ENCODE measurements around the gene MVB12B.
"Not testable (repeated sequence)": the region's sequence is repeated elsewhere in the genome, so short reads cannot be mapped to it uniquely, and the experiment has no call there.

The MVB12B gene

DNA sequence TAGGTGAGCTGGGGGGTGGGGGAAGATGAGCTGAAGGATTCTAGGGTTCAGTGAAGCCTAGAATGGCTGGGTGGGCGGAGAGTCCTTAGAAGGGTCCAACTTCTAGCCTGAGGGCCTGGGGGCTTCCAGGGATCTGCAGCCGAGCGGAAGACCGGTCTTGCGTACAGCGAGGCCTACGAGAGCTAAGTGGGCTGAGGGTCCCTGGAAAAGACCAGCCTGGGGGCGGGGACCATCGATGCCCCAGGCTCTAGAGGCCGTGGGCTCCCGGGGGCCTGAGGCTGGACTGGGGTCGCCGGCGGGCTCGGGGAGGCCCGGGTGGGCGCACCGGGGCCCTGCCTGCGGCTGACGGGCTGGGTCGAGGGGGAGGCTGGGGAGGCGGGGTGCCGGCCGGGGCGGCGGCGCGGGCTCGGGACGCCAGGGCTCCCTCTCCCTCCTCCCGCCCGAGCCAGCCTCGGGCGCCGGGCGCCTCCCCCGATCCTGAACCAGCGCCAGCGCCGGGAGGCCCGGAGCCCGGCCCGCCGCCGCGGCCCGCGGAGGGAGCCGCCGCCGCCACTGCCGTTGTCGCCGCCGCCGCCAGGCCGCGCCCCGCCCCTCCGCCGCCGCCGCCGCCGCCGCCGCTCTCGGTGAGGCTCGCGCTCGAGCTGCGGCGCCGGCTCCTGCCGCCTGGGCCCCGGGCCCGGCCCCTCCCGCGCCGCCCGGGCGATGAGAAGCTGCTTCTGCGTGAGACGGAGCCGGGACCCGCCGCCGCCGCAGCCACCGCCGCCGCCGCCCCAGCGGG is at the start of gene MVB12B:
Gene MVB12B (plus strand): TSS at position 602 of the 778 bp plus-strand sequence. CDS start 101 bp downstream, at position 703.
- no peak for DNase-seq

- no peak for DNase-seq
Measured at GRCh38 chr9:126283799-126284465, 42.7 kb upstream of the MVB12B start.

GRCh38 chr9:126285652-126286051 is 41.0 kb upstream of the MVB12B start:
- not testable (repeated sequence) for DNase-seq

DNA sequence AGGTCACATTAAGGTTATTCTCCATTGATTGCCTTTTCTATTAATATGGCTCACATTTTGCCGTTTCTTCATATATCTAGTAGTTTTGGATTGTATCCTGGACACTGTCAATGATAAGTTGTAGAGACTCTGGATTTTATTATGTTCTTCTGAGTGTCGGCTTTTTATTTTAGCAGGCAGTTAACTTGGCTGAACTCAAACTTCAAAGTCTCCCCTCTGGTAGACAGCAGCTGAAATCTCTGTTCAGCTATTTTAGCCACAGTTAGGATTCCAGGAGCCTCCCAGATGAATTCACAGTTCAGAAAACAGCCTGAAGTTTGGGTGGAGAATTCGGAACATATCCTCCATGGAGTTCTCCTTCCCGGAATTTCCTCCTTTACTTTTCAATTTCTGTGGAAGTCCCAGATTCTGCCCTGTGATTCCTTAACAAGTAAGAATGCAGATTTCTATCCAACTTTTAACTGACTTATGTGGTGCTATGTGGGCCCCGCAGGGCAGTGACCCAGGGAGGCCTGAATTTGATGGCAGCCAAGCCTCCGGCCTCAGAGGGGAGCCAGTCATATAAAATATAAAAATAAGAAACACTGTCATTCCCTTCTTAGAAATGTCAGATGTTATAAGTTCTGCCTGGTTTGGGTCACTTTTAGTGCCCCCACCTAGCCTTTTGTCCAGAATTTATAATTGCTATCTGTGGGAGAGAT is 39.3 kb upstream of the MVB12B start:
- DNase-seq = no peak

- no peak for DNase-seq
Measured at GRCh38 chr9:126290871-126291270, 35.8 kb upstream of the MVB12B start.

DNA sequence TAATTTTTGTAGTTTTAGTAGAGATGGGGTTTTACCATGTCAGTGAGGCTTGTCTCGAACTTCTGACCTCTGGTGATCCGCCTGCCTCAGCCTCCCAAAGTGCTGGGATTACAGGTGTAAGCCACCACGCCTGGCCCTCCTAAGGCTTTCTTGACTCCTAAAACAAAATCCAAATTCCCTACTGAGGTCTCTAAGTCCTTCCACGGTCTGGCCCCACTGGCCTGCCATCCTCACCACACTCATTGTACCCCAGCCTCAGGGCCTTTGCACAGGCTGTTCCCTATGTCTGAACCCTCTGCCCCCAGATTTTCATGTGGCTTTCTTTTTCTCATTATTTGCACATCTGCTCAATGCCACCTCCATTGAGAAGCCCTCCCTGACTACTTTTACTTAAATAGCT is 34.7 kb upstream of the MVB12B start:
- DNase-seq = no peak

DNA sequence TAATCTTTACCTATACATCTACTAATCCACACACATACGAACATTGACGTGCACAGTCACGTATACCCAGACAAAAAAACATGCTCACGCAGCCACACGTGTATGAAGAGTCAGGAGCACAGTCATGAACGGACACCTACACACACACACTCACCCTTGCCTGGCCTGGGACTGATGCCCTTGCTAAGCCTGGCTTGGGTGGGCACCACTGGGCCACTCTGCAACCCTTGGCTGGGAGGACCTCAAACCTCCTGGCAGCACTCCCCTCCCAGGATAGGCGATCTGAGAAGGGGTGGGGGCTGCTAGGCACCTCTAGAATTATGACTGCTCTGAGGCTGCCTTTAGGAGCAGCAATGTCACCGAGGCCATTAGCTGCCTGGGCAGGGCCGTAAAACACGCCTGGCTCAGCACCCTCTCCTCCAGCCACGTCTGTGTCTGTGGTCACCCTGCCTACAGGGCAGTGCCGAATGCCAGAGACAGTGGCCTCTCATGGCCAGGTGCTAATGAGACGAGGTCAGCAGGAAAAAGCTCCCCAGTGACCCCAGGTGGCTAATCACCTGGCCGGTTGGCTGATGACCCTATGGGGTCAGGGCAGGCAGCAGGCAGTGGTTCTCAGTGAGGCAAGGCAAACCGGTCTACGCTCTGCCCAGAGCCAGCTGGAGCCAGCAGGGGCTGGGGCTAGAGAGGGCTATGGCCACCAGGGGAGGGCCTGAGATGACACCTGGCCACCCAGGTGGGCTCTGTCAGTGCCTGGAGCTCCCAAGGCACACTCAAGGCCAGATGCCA is 33.7 kb upstream of the MVB12B start:
- no peak for DNase-seq

DNA sequence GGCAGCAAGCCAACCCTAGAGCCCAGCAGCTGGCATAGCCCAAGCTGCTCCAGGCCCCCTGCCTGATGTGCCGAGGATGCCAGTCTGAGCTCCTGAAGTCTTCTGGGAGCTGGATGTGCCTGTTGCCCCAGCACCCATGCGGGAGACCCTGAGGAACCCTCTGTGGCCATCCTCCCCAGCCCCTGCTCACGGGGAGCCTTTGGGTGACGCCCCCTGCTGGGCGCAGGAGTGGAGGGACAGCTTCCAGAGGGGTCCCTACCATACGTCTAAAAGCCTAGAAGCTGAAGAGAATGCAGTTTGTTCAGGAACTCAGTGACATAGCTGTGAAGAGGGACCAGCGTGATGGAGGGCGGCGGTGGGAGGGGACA is 33.1 kb upstream of the MVB12B start:
- DNase-seq = no peak

GRCh38 chr9:126294331-126295081 is 32.1 kb upstream of the MVB12B start:
- DNase-seq = no peak

DNA sequence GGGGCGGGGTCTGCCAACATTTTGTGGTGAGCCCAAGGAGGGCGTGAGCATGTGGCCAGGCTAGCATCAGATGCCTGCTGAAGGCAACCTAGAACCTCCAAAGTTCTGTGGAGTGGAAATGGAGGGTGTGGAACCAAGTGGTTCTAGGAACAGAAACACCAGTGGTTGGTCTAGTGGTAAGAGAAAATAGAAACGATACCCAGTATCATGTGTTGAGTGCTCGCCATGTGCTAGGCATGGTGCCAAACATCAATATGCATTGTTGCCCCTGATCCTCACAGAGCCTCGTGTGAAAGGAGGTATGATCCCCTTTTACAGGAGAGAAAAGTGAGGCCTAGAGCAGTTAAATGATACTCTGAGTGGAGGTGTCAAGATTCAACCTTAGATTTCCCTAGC is 31.5 kb upstream of the MVB12B start:
- no peak for DNase-seq

DNA sequence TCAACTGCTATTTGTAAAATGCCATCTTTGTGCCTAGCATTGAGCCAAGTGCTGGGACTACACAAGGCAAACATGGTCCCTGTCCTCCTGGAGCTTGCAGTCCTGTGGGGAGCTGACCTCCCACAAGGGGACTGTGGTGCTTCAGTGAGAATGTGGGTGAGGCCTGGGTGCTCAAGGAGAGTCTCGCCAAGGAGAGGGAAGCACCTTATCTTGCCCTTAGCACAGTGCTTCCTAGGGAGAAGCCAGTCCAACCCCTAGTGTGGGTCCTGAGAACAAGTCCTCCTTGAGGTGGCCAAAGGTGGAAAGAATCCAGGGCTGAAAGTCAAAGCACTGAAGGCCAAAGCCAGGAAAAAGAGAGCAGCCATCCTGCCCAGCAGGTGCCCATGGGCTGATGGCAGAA is 31.1 kb upstream of the MVB12B start:
- DNase-seq = no peak

DNA sequence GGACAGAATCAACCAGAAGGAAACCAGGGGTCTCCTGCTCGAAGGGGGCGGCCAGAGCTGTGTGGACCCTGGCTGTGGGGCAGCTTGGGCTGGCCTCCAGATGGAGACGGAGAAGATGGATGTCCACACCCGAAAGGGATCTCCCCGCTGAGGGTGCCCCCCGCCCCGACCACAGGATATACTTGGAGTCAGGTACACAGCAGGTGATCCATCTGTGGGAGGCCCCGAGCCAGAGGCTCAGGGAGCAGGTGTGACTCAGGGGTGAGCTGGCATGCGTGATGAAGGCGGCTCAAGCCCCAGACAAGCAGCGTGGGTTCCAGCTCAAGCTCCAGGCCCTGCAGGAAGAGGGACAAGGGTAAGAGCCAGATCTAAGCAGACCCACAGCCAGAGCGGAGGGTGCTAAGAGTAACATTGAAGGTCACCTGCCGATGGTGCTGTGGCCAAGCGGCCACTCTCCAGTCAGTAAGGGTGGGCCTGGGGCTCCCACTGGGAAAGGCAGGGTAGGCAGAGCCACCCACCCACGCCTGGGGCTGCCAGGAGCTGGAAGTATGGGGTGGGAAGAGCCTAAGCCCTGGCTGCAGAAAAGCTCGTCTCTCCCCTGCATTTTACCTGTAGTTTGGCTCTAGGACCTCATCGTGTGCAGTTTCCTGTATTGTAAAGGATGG is 30.6 kb upstream of the MVB12B start:
- no peak for DNase-seq

GRCh38 chr9:126296687-126297086 is 29.9 kb upstream of the MVB12B start:
- no peak for DNase-seq

- no peak for DNase-seq
Measured at GRCh38 chr9:126297661-126298060, 29.0 kb upstream of the MVB12B start.

GRCh38 chr9:126298063-126298801 is 28.4 kb upstream of the MVB12B start:
- DNase-seq = no peak

- DNase-seq = no peak
Measured at GRCh38 chr9:126299706-126300276, 26.8 kb upstream of the MVB12B start.

DNA sequence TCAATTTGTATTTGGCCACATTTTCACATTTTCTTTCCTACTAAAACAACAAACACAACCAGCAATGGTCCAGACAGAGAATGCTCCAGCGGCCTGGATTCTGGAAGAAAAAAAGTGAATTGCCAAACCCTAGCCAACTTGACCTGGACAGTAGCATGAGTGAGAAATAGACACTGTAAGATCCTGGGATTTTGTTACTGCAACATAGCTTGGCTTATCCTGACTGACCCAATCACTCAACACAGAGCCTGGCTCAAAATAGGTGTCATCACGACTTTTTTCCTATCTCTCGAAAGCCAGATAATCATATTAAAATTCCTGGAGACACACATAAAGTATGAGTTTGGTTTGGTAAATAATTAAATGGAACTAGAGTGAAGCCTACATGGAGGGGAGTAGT is 25.4 kb upstream of the MVB12B start:
- DNase-seq = no peak

DNA sequence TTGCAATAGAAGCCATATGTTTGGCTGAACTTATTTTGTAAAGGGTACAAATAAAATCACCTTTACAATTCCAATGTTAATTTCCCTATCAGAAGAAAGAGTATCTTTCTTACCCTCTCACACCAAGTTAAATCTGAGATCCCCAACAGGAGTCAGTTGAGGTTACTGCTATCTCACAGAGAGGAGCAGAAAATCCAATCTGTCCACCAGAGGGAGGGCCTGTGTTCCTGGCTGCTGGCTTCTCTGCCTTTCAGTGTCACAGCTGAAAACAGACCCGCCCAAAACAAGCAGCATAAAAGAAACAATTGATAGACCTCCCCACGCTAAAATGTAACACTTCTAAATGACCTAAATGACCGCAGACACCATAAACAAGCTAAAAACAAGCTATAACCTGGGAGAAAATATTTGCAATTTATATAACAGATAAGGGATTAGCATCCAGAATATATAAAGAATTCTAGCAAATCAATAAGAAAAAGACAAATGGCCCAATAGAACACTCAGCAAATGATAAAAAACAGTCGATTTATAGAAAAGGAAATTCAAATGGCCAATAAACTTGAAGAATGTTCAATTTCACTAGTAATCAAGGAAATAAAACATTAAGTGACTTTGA is 24.5 kb upstream of the MVB12B start:
- DNase-seq = peak; percentile 63

DNA sequence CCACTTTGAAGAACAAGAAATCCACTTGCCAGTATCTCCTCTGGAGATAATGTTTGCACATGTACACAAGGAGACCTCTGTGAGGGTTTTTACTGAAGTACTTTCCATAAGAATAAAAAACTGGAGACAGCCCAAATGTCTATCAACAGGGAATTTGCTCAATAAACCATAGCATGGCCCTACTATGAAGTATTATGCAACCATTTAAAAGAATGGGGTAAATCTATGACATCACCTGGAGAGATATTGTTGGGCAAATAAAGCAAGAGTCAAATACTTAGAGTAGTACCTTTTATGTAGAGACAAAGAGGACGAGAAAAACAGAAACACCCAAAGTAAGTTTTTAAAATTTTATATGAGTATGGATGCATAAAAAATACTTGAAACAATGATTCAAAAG is 23.9 kb upstream of the MVB12B start:
- no peak for DNase-seq

GRCh38 chr9:126303488-126303887 is 23.1 kb upstream of the MVB12B start:
- DNase-seq = no peak

Data from NCI-H748 treated with DMSO at 0.1 percent for 48 hours (cell line).